Muscle of back (tissue), 11 donors: ENCODE results near the gene PARD3. TPM values are rescaled to one million over a fixed set of nuclear protein-coding genes. Genes with fewer than 3 reads are reported as not detected.
A peak's percentile ranks its signal among the peaks of the same experiment; 100 is the strongest.
"Not testable (repeated sequence)": the region's sequence is repeated elsewhere in the genome, so short reads cannot be mapped to it uniquely, and the experiment has no call there.

Experiments used
- DNase-seq, 3 donors: peaks; one replicate each; pipeline versions ENCODE4 v3.0.0 to v3.0.0-alpha.2; 2013
- polyA plus RNA-seq, 10 donors: library from polyadenylated mRNA; unstranded; fragments of 120-200 nt; gene quantifications; one replicate each; pipeline ENCODE4 v1.2.1, GENCODE V29; 2013; ENCODE audit not compliant: insufficient read length in 10 of 10

PARD3 gene
- polyA plus RNA-seq, 10 donors: 35.1 to 55.3 (median 41.4) TPM

DNA sequence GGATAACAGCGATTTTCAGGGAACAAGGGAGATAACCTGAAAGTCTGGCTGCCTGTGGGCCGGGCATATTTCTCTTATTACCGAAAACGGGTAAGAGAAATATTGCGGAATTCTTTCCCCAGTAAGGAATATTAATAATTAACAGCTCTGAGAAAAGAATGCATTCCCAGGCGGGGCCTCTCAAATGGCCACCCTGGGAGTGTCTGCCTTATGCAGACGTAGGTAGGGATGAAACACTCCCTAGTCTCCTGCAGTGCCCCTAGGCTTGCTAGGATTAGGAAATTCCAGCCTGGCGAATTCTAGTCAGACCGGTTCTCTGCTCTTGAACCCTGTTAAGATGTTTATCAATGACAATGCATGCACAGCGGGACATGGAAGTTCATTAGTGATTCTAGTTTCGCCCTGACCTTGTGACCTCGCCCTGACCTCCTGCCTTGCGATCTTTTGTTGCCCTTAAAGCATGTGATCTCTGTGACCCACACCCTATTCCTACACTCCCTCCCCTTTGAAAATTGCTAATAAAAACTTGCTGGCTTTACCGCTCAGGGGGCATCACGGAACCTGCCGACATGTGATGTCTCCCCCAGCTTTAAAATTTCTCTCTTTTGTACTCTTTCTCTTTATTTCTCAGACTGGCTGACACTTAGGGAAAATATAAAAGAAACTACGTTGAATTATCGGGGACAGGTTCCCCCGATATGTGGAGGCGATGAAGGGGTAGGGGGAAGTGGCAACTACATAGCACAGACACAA lies 387.8 kb downstream of the PARD3 start:
- DNase-seq: not testable (repeated sequence)

DNA sequence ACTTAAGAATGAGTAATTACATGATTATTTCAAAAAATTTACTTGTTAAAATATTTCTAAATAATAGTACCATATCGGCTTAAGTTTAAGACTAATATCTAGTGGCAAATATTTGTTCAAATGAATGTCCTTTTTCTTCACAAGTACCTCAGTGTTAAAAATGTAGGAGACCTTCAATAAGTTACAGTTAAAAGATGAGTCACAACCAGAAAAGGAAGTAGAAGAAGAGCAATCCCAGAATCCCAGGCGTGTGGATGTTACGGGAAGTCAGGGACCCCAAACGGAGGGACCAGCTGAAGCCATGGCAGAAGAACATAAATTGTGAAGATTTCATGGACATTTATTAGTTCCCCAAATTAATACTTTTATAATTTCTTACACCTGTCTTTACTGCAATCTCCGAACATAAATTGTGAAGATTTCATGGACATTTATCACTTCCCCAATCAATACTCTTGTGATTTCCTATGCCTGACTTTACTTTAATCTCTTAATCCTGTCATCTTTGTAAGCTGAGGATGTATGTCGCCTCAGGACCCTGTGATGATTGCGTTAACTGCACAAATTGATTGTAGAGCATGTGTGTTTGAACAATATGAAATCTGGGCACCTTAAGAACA lies 388.4 kb downstream of the PARD3 start:
- DNase-seq: not testable (repeated sequence)

GRCh38 chr10:34426041-34426440 lies 389.1 kb downstream of the PARD3 start:
- no peak for DNase-seq

- DNase-seq: peak in 1 of 3 donors; percentile 63
These were observed 391.1 kb downstream of the PARD3 start for GRCh38 chr10:34423673-34424625.

DNA sequence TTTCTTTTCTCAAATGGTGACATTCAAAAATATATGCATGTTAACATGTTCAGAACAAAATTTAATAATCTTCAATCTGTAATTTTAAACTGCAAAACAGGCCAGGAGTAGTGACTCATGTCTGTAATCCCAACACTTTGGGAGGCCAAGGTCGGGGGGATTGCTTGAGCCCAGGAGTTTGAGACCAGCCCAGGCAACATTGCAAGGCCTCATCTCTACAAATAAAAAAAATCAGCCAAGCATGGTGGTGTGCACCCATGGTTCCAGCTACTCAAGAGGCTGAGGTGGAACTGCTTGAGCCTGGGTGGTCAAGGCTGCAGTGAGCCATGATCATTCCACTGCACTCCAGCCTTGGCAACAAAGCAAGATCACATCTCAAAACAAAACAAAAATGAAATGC lies 394.3 kb downstream of the PARD3 start:
- peak in 1 of 3 donors; percentile 42 for DNase-seq

DNA sequence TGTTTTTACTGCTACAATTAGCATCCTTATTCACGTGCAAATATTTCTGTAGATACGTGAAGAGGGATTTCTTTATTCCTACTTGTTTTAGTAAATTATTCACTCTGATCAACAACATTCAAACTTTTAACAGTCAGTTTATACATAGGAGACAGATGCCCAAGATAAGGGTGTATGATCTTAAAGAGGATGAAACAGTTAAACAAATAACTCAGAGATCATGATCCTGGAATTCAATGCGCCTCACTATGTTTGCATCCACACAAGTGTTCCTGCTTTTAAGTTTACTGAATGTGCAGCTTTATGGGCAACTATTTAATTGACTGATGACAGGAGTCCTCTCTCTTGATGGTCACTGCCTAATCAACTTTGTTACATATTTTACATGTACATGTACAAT lies 394.8 kb downstream of the PARD3 start:
- no peak for DNase-seq

GRCh38 chr10:34415039-34415438 lies 400.1 kb downstream of the PARD3 start:
- DNase-seq: no peak

GRCh38 chr10:34413756-34414587 lies 401.1 kb downstream of the PARD3 start:
- no peak for DNase-seq

DNA sequence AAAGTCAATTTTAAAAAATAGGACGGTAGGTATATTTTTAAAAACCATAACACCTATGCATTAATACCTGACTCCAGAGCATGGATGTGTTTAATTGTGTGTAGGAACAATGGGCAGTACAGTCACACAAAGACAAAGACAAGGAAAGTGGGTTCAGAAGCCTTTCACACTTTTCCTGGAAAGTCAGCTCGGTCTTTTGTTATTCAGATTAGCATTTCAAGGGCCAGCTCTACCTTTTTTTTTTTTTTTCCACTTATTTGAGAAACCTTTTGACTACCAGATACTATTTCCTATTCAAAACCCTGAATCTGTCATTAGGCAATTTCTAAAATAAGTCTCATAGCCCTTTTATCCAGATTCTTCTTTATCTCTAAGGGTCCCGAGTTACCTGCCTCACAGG lies 401.9 kb downstream of the PARD3 start:
- no peak for DNase-seq

GRCh38 chr10:34408956-34409355 lies 406.1 kb downstream of the PARD3 start:
- peak in 1 of 3 donors; percentile 54 for DNase-seq

DNA sequence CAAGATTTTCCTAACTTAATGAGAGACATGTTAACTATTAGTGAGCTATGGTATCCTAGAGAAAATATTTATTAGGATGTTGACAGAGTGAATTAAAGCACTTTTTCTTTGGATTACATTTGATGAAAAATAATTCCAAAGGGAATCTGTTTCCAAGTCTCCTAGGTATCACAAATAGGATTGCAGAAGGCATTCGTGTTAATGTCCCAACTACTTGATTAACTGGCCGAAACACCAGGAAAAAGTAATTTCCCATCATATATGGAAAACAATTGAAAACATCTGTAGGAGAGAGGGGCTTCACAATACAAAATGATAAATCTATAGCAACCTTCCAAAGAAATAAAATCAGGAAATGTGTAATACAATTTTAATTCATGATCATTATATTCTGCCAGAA lies 406.7 kb downstream of the PARD3 start:
- DNase-seq: peak in 1 of 3 donors; percentile 66

GRCh38 chr10:34407324-34407805 lies 407.7 kb downstream of the PARD3 start:
- DNase-seq: peak in 1 of 3 donors; percentile 61

- no peak for DNase-seq
These were observed 408.4 kb downstream of the PARD3 start for GRCh38 chr10:34406463-34407323.

DNA sequence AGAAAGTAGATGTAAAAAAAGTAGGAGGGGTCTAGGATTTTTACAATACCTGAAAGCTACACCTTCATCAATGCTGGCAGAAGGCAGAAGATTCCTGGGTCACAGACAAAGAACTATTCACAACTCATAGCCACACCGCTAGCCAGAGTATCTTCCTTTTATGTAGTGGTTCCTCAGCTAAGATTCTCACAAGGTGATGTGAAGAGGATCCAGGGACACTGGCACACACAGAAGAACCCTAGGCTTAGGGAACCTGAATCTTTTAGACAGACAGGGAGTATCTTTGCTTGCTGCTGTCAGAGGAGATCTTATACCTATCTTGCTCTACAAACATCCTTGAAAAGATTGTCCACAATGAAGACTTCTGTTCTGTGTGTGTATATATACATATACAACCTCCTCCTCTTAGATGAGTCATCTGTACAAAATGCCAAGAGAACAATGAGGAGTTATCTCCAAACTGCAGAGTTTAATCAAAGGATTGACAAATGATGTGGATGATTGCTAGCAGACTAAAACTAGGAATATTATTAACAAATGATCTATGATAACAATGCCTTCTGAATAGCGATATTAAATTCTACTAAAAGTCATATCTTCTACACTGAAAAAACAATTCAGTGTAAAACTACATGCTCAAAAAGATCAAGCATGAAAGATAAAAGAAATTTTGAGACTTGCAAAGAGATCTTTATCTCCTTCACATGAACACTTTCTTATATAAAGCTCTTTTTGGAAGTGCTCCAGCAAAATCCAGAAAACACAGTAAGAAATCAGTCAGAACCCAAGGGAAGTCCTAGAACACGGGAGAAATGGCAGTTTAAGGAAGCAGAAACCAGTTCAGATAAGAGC lies 409.3 kb downstream of the PARD3 start:
- DNase-seq: no peak

DNA sequence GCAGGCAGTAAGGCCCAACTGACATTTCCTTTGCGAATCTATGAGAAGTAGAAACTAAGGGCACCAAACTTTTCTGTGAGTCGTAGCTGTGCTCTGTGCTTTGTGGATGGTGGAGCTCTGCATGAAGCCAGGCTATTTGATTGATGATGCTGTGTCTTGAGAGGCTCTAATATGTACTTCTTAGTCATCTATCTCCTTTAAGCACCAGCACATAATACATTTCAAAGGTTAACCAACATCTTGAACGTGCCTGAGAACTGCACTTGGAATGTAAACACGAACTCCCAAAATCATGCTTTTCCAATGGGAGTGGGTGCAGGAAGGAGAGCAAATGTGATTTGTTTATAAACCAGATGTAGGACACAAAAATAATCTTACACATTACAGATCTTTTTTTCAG lies 411.6 kb downstream of the PARD3 start:
- DNase-seq: peak in 1 of 3 donors; percentile 39

DNA sequence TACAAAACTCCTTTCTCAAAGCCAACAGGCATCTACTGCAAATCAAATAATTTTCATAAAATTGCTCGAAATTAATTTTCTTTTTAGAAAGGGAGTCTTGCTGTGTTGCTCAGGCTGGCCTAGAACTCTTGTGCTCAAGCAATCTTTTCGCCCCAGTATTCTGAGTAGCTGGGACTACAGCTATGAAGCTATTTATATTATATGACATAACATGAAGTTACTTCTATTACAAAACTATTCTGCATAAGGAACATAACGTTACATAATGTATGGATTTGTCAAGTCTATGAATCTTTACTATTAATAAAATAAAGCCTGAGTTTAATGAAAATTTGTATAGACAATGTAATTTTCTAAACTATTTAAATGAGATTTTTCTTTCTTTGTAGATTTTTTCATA lies 415.0 kb downstream of the PARD3 start:
- DNase-seq: no peak

DNA sequence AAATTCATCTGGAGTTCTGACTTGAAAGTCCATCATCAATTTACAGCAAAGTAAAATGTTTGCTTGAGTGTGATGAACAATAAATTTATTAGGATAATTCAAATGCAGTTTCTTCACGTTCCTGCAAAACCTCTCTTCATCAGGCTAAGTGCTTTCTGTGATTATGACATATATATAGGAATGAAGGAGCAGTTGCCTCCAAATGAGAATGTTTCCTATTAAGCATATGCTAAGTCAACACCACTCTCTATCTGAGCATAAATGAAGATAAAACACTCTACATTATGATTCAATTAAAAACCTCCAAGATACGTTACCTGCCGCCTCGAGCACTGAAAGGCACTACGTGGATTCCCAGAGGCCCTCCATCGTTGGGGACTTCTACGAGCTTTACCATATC lies 416.1 kb downstream of the PARD3 start:
- DNase-seq: no peak

DNA sequence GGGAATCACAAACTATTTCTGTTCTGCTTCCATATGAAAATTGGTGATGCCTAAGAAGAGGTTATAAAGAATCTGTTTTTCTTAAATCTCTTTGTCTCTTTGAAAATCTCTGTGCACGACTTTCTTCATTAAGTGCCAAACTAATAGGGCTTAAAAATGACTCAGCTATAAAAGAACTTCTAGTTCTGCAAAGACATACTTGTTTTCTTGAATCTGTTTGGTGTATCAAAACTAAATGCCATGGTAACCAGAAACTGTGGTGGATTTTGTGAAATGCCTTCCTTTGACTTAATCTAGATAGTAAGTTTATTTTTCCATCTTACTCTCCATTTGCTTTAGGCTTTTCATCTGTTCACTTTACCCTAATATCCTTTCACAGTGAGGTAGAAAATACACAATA lies 417.8 kb downstream of the PARD3 start:
- peak in 1 of 3 donors; percentile 14 for DNase-seq

DNA sequence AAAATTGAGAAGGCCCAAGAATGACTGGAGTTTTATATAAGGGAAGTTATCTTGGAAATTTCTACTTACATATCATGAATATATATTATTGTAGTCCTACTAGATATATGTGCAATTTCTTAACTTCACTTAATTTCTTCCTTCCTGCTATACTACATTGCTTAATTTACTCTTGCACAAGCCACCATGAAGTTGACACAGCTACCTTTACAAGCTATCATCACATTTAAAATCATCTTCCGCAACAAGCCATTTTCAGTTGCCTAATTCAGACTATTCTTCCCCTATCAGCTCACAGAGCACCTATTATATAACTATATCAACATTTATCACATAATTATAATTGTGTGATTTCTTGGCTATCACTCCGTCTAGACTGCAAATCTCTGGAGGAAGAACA lies 418.4 kb downstream of the PARD3 start:
- no peak for DNase-seq
